GM21360 (cell line): ENCODE measurements around the gene CIROP.

ENCODE experiments used
- ATAC-seq: cut with Tn5 transposase; IDR thresholded peaks from one replicate; pipeline ENCODE4 v1.9.1; 2021; ENCODE audit warnings: mild to moderate bottlenecking, moderate library complexity; ENCODE audit not compliant: unreplicated experiment

Gene CIROP

DNA sequence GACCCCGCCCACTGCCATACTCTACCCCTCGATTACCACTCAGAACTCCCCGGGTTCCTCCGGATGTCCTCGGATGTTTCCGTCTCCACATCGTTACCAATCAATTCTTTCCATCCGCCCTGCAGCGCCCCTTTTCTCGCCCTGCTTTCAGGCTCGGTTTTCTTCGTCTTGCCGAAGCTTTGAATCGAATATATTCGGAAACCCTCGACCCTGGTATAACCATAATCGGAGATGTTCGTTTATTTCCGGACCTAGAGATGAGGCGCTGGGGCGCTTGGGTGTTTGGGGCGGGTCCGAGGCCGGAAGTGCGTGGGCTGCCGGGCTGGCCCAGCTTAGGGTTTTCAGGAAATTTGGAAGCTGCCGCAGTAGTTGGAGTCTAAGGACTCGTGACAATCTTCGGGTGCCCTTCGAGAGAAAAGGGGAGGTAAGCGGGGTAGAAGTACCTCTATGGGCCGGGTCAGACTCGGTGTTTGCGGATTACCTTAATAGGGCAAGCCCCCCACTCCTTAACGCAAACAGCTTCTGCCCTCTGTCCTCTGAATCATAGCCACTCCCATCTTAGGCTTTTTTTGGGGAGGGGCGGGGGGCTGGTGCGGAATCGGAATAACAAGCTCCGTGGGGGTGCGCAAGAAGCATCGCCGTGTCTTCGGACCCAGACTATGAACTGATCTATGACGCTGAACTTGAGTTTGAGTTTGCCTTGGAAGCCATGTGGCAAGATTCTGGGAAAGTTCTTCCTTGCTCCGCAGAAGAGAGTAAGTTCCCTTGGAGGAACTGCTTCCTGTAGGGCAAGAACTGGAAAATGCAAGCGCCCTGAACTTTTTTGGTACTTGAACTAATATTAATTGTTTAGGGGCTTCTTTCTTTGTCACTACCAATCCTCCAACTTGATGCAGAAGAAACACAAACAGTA, 9.3 kb downstream of the CIROP start, which contains the start of gene C14orf119:
TSS of gene C14orf119 (plus strand) at position 310 of the 913 bp plus-strand sequence. CDS start 2,154 bp downstream, outside the sequence.
- peak; percentile 86 for ATAC-seq

- peak; percentile 37 for ATAC-seq
These were observed 10.1 kb downstream of the CIROP start, which contains the start of gene ACIN1 for GRCh38 chr14:23094666-23095195. Gene ACIN1, minus strand, starts transcription at chr14:23095136. Its CDS starts 24 bp downstream, at chr14:23095112.

GRCh38 chr14:23093991-23094665, 10.7 kb downstream of the CIROP start:
- no peak for ATAC-seq

- no peak for ATAC-seq
These were observed 11.3 kb downstream of the CIROP start for GRCh38 chr14:23093526-23093925.

GRCh38 chr14:23093104-23093503, 11.7 kb downstream of the CIROP start:
- ATAC-seq, result no peak

GRCh38 chr14:23091294-23092225, 13.2 kb downstream of the CIROP start:
- ATAC-seq, result no peak

GRCh38 chr14:23090254-23090636, 14.5 kb downstream of the CIROP start:
- no peak for ATAC-seq

- ATAC-seq, result no peak
These were observed 15.1 kb downstream of the CIROP start for GRCh38 chr14:23089498-23090253.

DNA sequence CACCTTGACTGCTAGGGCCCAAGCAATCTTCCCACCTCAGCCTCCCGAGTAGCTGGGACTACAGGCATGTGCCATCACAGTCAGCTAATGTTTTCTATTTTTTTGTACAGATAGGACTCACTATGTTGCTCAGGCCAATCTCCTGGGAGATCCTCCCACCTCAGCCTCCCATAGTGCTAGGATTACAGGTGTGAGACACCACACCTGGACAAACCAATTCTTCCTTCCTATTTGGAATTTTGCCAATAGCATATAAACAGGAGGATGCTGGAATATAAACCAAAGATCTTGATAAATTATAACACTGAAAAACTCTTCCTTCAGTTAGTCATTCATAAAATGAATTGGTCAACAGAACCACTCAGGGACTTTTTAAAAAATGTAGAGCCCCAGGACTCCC, 18.2 kb downstream of the CIROP start:
- no peak for ATAC-seq

- ATAC-seq, result no peak
These were observed 19.3 kb downstream of the CIROP start for GRCh38 chr14:23085458-23085857.

GRCh38 chr14:23080474-23080873, 24.3 kb downstream of the CIROP start:
- ATAC-seq, result no peak

DNA sequence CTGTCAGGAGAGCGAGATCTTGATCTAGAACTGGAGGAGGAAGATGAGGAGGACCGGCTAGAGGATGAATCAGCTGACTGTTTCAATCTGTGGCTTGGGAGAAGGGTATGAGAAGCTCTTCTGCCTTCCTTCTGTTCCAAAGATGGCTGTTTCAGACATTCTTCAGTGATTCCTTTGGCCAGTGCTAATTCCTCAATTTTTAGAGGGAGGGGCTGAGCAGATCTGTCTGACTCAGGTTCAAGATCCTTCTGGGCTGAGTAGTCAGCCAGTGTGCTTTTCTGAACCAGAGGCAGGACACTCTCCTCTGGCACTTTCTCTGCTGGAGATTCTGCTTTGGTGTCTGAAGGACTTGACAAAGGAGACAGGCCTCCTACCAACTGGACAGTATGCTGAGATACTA, 25.1 kb downstream of the CIROP start:
- no peak for ATAC-seq

- ATAC-seq, result no peak
These were observed 26.1 kb downstream of the CIROP start for GRCh38 chr14:23078692-23079116.

GRCh38 chr14:23077962-23078361, 26.8 kb downstream of the CIROP start:
- ATAC-seq, result no peak

DNA sequence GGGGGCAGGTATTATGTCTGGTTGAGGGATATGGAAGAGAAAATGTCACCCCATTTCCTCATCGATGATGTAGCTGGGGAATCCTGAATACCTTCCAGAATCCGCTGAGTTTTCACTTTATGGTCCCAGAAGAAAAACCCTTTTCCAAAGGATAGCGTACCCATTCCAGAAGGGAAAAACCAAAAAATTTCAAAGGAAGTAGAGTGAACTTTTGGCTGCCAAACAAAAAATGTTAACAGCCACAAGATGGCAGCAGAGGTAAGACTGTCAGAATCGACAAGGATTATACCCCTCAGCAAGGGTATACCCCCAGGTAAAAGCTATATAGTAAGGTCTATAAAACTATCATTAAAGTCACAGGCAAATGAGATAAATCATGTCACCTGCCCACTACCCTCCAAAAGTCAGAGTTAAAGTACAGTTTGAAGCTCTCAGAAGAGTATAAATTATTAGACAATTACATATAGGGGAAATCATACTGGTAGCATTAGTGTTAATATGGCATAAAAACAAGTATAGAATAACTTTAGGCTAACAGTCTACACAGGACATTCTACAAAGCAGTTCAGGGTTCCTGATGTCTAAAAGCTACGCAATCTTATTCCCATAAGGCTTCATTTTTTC, 27.9 kb downstream of the CIROP start:
- ATAC-seq, result no peak

DNA sequence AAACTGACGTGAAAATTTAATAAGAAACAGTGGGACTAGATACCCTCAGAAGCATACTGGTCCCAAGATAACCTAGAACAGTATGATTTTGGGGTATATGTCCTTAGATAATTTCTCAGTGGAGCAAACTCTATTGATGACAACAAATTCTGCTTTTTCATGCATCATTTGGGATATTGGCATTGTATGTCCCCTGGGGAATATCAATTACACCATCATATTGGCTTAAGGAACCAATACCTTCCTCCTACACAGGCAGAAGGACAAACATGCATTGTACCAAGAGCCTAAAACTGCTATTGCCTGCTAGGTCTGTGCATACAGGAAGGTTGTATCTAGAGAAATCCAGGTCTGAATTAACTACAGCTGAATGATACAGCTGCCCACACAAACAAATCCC, 29.9 kb downstream of the CIROP start:
- ATAC-seq, result no peak

DNA sequence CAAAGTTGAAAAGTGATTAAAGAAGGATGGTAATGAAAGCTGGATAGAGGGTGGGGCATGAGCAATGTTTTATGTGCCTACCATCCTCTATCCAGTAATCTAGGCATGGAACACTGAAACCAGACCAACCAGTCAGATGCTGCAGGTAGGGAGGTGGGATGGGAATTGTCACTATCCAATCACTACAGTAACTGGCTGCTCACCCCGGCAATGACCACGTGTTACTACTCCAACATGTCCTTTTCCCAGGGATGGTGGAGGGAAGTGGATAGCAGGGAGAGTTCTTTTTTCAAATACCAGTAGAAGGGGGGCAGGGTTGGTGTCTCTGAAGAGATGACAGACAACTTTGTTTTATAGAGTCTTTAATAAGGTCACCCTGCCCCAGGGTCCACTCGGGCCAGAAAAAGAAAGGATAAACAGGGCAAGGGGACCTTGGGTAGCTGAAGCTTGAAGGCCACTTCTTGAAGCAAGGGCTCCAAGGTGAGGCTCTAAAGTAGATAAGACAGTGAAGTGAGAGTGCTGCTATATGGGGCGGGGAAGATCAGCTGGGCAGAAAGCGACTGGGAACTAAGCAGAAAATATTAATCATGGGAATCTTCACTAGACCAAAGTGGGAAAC, 32.8 kb downstream of the CIROP start:
- no peak for ATAC-seq

DNA sequence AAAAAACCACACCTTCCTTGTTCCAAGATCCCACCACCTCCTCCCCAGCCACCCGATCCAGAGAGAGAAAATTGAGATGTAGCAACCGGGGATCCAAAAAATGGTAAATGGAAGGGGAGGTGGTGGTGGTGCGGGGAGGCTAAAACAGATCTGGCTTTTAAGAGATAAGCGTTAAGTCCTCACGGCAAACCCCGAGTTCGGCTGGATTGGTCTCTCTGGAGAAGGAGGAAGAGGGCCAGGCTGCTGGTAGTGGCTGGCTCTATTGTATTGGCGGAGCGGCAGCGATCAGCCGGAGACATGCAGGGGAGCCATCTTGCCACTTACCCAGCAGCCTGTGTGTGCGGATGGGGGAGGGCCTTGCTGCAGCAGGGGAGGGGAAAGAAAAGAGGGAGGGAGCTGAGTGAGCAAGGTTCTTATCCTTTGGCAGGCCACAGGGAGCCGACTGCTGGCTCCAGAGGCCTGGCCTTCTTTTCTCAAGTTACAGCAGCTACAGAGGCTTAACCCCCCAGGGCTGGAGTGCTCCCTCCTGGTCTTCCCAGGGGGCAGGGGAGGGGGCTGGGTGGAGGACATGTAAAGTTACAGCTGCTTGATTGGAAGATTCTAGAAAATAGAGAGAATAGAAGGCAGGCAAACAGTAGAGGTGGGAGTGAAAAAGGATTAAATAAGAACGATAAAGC, 33.4 kb downstream of the CIROP start:
- ATAC-seq, result peak; percentile 85
